Measurements from ENCODE around the gene BACE2.

Gene BACE2

DNA sequence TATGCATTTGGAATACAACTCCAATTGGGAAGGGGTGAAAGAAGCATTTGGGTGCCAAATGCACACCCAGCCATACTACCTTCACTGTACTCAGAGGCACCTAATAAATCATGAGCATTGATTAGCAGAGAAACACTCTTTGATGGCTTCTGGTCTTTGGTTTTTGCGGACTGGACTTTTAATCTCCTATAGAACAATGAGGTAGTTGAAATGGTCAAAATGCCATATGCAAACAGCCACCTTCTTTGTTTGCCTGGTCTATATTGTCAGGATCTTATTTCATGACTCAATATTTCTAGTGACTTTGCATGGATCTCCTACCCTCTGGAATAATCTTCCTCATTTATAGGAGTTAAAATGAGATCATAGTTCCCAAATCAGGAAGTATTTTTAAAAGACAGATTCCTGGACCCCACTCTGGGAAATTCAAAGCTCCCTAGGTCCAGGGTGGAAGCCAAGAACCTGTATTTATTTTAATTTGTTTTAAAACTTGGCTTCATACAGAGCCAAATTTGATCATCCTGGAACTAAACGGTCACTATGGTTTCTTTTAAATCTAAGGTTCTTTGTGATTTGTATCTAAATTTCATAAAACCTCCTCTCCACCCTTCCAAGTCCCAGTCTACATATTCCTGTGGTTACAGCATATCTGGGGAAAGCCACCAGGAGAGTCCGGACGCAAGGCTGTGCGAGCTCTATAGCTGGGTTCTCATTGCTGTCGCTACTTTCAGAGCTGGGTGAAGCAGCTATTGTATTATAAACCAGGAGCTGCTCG is 157.4 kb downstream of the BACE2 start:
- no peak for DNase-seq

DNA sequence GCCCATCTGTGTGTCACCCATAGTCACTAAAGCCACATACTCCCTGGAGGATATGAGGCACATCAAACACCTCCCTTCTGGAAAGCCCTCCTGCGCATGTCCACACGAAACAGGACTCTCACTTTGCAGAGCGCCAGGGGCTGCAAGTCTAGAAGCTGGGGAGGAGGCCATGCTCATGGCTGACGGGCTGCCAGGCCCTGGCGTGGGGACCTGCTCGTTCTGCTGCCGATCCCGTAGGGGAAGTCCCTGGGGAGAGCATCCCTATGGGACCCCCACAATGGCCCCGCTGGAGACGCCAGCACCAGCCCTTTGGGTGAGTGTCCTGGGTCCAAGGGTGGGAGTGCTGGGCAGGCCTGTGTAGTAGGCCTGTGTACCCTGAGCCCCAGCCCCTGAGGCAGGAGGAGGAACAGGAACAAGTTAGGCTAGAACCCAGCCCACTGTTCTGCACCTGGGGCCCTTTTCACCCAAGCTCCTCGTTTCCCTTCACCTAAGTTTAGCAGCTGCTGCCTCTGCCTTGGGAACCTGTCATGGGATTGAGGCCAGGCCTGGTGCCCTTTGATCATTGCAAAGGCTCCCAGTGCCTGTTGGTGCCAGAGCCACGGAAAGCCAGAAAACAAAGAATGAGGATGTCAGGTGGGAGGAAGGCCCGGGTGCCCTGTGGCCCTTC is 158.6 kb downstream of the BACE2 start:
- no peak for DNase-seq

DNA sequence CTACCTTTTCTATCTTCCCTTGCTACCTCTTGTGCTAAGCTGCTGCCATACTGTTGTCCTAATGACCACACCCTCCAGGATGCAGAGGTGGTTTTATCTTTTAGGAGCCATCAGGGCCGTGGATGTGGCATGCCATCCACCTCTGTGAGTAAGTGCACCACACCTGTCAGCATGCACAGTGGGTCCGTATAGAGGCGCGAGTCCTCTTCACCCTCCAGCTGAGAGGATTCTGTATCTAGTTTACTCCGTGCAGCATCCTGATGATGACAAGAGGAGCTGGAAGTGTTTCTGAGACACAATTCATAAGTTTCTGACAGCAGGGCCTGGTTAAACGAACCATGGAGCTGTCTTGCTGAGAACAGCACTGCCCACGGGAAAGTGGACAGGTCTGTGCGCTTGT is 159.8 kb downstream of the BACE2 start:
- DNase-seq, result no peak

DNA sequence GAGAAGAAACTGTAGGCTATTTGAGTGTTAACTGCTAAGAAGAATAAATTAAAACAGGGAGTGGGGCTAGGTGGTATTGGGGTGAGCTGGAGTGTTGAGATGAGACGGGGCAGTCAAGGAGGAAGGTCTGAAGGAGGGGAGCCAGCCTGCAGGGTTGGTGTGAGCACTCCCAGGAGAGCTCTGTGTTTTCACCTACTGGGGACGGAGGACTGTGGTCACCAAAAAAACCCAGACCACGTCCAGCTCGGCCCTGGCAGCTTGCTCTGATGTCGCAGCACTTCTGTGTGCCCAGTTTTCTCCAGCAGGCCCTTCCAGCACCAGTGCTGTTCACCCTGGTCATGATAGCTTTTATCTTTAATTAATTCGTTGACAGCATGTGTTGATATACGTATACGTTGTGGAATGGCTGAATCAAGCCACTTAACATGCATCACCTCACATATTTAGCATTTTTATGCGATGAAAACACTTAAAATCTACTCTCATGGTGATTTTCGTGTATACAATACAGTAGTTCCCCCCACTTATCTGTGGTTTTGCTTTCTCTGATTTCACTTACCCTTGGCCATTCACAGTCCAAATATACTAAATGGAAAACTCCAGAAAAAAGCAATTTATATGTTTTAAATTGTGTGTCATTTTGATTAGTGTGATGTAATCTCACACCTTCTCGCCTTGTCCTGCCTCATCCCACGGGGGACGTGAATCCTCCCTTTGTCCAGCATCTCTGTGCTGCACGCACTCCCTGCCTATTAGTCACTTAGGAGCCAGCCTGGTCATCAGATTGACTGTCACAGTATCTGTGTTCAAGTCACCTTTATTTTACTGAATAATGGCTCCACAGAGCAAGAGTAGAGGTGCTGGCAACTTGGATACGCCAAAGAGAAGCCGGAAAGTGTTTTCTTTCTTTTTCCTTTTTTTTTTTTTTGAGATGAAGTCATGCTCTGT is 161.0 kb downstream of the BACE2 start:
- DNase-seq, result no peak

Measured in eye (tissue), 1 donor.